HepG2 (cell line): Measurements from ENCODE around the gene DYRK2.

Source experiments
- KLF13 ChIP-seq: sonication (generic); formaldehyde crosslinking; IDR thresholded peaks from 2 replicates; pipeline ENCODE4 v1.4.0; 2020; ENCODE audit warnings: mild to moderate bottlenecking, missing genetic modification reagents
- TF ChIP-seq, protein P1 (sequence below): sonication (generic); formaldehyde crosslinking; IDR thresholded peaks from 2 replicates; pipeline ENCODE4 v1.8.1; 2023; ENCODE audit warnings: missing genetic modification reagents, inconsistent platforms, borderline replicate concordance

- TF ChIP-seq, protein P1, sequence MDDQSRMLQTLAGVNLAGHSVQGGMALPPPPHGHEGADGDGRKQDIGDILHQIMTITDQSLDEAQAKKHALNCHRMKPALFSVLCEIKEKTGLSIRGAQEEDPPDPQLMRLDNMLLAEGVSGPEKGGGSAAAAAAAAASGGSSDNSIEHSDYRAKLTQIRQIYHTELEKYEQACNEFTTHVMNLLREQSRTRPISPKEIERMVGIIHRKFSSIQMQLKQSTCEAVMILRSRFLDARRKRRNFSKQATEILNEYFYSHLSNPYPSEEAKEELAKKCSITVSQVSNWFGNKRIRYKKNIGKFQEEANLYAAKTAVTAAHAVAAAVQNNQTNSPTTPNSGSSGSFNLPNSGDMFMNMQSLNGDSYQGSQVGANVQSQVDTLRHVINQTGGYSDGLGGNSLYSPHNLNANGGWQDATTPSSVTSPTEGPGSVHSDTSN (CRISPR knock-in tag): no peak
- TF ChIP-seq KLF13 (CRISPR knock-in tag): no peak
Measured at GRCh38 chr12:67658486-67658885, 9.9 kb downstream of the DYRK2 start.
